Aorta (tissue), 5 donors: ENCODE data around the gene GAB1. TPM values are rescaled to one million over a fixed set of nuclear protein-coding genes. Genes with fewer than 3 reads are reported as not detected.

Experiments used
- ATAC-seq: fragments of 200-7000 bp; cut with Tn5 transposase; one replicate; pipeline ENCODE4 v1.9.1; 2022; ENCODE audit warnings: moderate library complexity; ENCODE audit not compliant: low FRiP score
- DNase-seq, 2 donors: peaks; one replicate each; pipeline ENCODE4 v3.0.0-alpha.2; 2020
- H3K27ac ChIP-seq, 2 donors: one replicate each; pipeline ENCODE4 v1.5.1; 2013; ENCODE audit warnings: low read length in 2 of 2, mild to moderate bottlenecking in 2 of 2, moderate library complexity in 2 of 2, control low read depth in 1 of 2, inconsistent platforms in 1 of 2, low read depth in 1 of 2
- H3K27me3 ChIP-seq, 2 donors: one replicate each; pipeline ENCODE4 v1.6.1; 2013; ENCODE audit warnings: control low read depth in 1 of 2, low read length in 1 of 2, mild to moderate bottlenecking in 1 of 2, moderate library complexity in 1 of 2; ENCODE audit not compliant: insufficient read depth in 2 of 2, control insufficient read depth in 1 of 2
- H3K36me3 ChIP-seq, 2 donors: one replicate each; pipeline ENCODE4 v1.6.1; 2013; ENCODE audit warnings: control low read depth in 1 of 2, low read length in 1 of 2, mild to moderate bottlenecking in 1 of 2; ENCODE audit not compliant: insufficient read depth in 2 of 2, control insufficient read depth in 1 of 2
- H3K4me1 ChIP-seq, 2 donors: one replicate each; pipeline ENCODE4 v1.6.1; 2013; ENCODE audit warnings: low read length in 2 of 2, control low read depth in 1 of 2, mild to moderate bottlenecking in 1 of 2, moderate library complexity in 1 of 2; ENCODE audit not compliant: insufficient read depth in 2 of 2, control insufficient read depth in 1 of 2
- H3K4me3 ChIP-seq, 2 donors: one replicate each; pipeline ENCODE4 v1.5.1; 2013; ENCODE audit warnings: low read length in 2 of 2, control low read depth in 1 of 2, mild to moderate bottlenecking in 1 of 2
- H3K9me3 ChIP-seq: one replicate; pipeline ENCODE4 v1.6.1; 2013; ENCODE audit warnings: mild to moderate bottlenecking, low read length; ENCODE audit not compliant: control insufficient read depth
- WGBS, 2 donors: extraction: QIAGEN DNeasy Blood & Tissue Kit; methylation state at CpG; one replicate each; pipeline ENCODE4 v1.1.7; 2013; 5-methylcytosine and 5-hydroxymethylcytosine counted together
- intact Hi-C, 2 donors: fragments of 100-400 bp; cut with DNase I; formaldehyde crosslinking; loops; one replicate each; pipeline versions ENCODE4 v1.14.2 to v1.15.0; 2022
- polyA plus RNA-seq, 2 donors: library from polyadenylated mRNA; stranded (reverse); fragments of 200-250 nt; gene quantifications; one replicate each; pipeline ENCODE4 v1.2.3, GENCODE V29; 2013
- total RNA-seq, 2 donors: library from RNA; stranded (reverse); fragmentation: NEBNext Ultra II Directional; extraction: Animal tissue kit (Norgen Biotek cat#: 25700); gene quantifications; one replicate each; pipeline ENCODE4 v1.2.1, GENCODE V29; 2021
- donor health status: healthy with polysubstance abuse.
- donor health status: Bipolar disorder and iron deficiency.
- donor health status: DM: no; HTN: no; CAD: no.
- donor health status: DM: no; HTN: no; CAD: no.
- donor health status: DM: yes; HTN: yes; CAD: no.

Gene GAB1
- total and polyA plus RNA-seq, 4 donors, result 10.5 to 107 (median 55.0) TPM

- Histone ChIP-seq H3K36me3 (no peaks in the 10 kb centered on the region), H3K27ac (no peak overlapping the region), H3K9me3 (no peaks in the 10 kb centered on the region), H3K4me3 (no peak overlapping the region), H3K4me1 (peaks cover 5 to 7% of the 10 kb centered on the region in 2 donors), H3K27me3 (no peaks in the 10 kb centered on the region)
- WGBS, 2 donors, result 52 to 65% methylated on average over 3 of the region's 3 CpGs
- intact Hi-C loops, result loop anchor here in 1 of 2 donors (5.0 kb wide), 1 partner anchor 43 kb away; no protein-coding TSS in a partner anchor
- no peak for DNase-seq
- ATAC-seq, result no peak
These were observed 58.2 kb downstream of the GAB1 start for GRCh38 chr4:143394739-143395453.

GRCh38 chr4:143396695-143397094 is 60.0 kb downstream of the GAB1 start:
- intact Hi-C loops, result loop anchor here in 1 of 2 donors (5.0 kb wide), 1 partner anchor 44 kb away; no protein-coding TSS in a partner anchor
- 53 to 65% methylated on average over 1 of the region's 1 CpG for WGBS, 2 donors
- Histone ChIP-seq H3K36me3 (no peaks in the 10 kb centered on the region), H3K27me3 (no peaks in the 10 kb centered on the region), H3K9me3 (no peaks in the 10 kb centered on the region), H3K4me3 (no peak overlapping the region), H3K4me1 (peaks cover 1 to 8% of the 10 kb centered on the region in 2 donors), H3K27ac (peak overlapping the region in 1 of 2 donors; percentile 2)
- no peak for DNase-seq
- ATAC-seq, result no peak

- ATAC-seq, result no peak
- H3K4me1 ChIP-seq, result peaks cover 1 to 10% of the 10 kb centered on the region in 2 donors
- H3K4me3 ChIP-seq, result no peak overlapping the region
- H3K27me3 ChIP-seq, result no peaks in the 10 kb centered on the region
- no peaks in the 10 kb centered on the region for H3K9me3 ChIP-seq
- no peak overlapping the region for H3K27ac ChIP-seq
- intact Hi-C loops, result loop anchor here in 1 of 2 donors (5.0 kb wide), 1 partner anchor 45 kb away; no protein-coding TSS in a partner anchor
- DNase-seq, result no peak
- 10 to 12% methylated on average over 1 of the region's 1 CpG for WGBS, 2 donors
- no peaks in the 10 kb centered on the region for H3K36me3 ChIP-seq
These were observed 60.7 kb downstream of the GAB1 start for GRCh38 chr4:143397335-143397734.

DNA sequence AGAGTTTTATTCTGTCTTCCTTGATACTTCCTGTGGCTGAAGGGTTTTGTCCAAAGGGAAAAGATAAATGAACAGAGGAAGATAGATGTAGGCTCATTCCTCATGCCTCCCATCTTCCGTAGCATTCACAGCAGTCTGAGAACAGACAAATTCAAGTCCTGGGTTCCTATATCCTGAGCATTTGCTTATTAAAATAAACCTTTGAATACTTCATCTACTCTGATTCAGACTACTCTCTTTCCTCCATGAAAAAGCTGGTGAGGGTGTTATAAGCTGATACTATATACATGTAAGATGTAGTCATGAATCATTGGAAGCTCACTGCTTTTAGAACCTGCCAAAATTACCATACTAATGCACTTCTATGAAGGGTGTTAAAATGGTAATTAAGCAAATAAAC is 61.2 kb downstream of the GAB1 start:
- Histone ChIP-seq H3K4me1 (peaks cover 1 to 12% of the 10 kb centered on the region in 2 donors), H3K36me3 (no peaks in the 10 kb centered on the region), H3K4me3 (no peak overlapping the region), H3K27me3 (no peaks in the 10 kb centered on the region), H3K9me3 (no peaks in the 10 kb centered on the region), H3K27ac (peak overlapping the region; percentile 54 to 95)
- intact Hi-C loops, result loop anchor here in 1 of 2 donors (5.0 kb wide), 1 partner anchor 46 kb away; no protein-coding TSS in a partner anchor
- DNase-seq (no peak), ATAC-seq (no peak)
- 23 to 31% methylated on average over 1 of the region's 1 CpG for WGBS, 2 donors

DNA sequence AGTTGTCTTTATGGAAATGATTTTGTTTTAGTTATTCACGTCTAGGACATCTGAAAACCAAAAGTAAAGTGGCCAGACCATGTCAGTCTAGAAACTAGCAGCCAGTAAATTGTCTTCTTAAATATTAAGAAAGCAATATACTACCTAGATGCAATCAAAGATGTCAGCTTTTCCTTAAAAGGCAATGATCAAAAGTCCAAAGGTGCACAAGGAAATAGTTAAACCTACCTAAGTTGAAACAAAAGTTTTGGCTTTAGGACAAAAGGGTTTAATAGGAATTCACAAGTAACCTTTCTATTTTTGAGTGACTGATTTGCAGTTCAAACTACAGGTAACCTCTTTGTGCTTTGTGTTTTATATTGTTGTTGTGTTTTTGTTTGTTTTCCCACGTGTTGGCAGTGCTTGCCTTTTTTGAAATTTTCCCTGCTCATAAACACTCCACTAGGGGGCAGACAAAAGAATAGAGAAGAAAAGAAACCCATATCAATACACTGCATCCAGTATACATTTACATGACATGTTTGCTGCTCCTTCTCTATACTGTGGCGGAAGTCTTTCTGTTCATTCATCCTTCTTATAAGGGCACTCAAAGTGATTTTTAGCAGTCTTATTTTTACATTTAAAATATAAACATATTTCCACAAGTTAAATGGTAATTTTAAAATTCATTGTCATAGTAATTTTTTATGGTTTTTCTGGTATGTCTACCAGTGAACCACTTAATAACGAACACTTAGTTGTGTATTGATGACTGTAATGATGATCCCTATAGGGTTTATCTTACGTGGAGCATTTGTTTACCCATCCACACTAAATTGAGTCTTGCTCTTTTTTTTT is 62.7 kb downstream of the GAB1 start:
- no peak for ATAC-seq
- H3K27ac ChIP-seq, result no peak overlapping the region
- intact Hi-C loops, result loop anchor here in 1 of 2 donors (5.0 kb wide), 1 partner anchor 47 kb away; no protein-coding TSS in a partner anchor

DNA sequence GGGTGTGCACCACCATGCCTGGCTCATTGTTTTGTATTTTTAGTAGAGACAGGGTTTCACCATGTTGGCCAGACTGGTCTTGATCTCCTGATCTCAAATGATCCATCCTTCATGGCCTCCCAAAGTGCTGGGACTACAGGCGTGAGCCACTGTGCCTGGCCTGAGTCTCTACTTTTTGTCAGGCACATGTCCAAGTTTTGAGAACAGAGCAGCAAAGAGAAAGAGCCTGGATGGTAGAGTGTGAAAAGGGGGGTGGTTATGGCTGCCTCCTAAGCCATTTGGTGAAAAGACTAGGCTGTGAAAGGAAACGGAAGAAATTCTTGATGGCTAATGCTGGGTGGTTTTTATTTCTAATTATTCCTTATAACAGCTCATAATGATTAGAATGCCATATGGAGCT is 63.4 kb downstream of the GAB1 start:
- Histone ChIP-seq H3K27ac (no peak overlapping the region), H3K36me3 (no peaks in the 10 kb centered on the region), H3K4me1 (peaks cover 7 to 21% of the 10 kb centered on the region in 2 donors), H3K27me3 (no peaks in the 10 kb centered on the region), H3K4me3 (no peak overlapping the region), H3K9me3 (no peaks in the 10 kb centered on the region)
- no peak for ATAC-seq
- DNase-seq, result no peak
- 52 to 56% methylated on average over 2 of the region's 2 CpGs for WGBS, 2 donors
- intact Hi-C loops, result no loop called here

More for the DNA sequence above, 62.7 kb downstream of the GAB1 start:
- DNase-seq, result no peak
- no peak overlapping the region for H3K4me3 ChIP-seq
- H3K36me3 ChIP-seq, result no peaks in the 10 kb centered on the region
- H3K27me3 ChIP-seq, result no peaks in the 10 kb centered on the region
- WGBS, 2 donors, result 61 to 63% methylated on average over 5 of the region's 5 CpGs
- peaks cover 4 to 18% of the 10 kb centered on the region in 2 donors for H3K4me1 ChIP-seq
- no peaks in the 10 kb centered on the region for H3K9me3 ChIP-seq

- ATAC-seq (peak; percentile 33), DNase-seq (no peak)
- H3K27ac ChIP-seq, result no peak overlapping the region
- peaks cover 10 to 23% of the 10 kb centered on the region in 2 donors for H3K4me1 ChIP-seq
- H3K36me3 ChIP-seq, result no peaks in the 10 kb centered on the region
- no peaks in the 10 kb centered on the region for H3K27me3 ChIP-seq
- no peak overlapping the region for H3K4me3 ChIP-seq
- intact Hi-C loops, result no loop called here
- no peaks in the 10 kb centered on the region for H3K9me3 ChIP-seq
- WGBS, 2 donors, result 13 to 14% methylated on average over 4 of the region's 4 CpGs
These were observed 66.3 kb downstream of the GAB1 start for GRCh38 chr4:143402776-143403552.

- Histone ChIP-seq H3K4me1 (peaks cover 10 to 25% of the 10 kb centered on the region in 2 donors), H3K9me3 (no peaks in the 10 kb centered on the region), H3K4me3 (no peak overlapping the region), H3K27me3 (no peaks in the 10 kb centered on the region), H3K36me3 (no peaks in the 10 kb centered on the region), H3K27ac (no peak overlapping the region)
- intact Hi-C loops, result no loop called here
- 55 to 57% methylated on average over 4 of the region's 4 CpGs for WGBS, 2 donors
- ATAC-seq (no peak), DNase-seq (no peak)
These were observed 66.8 kb downstream of the GAB1 start for GRCh38 chr4:143403553-143403820.
